Stimulated activated CD4-positive, alpha-beta T cell treated with anti-CD3 and anti-CD28 coated beads, TNF-alpha, amount 100 ng/mL, for 1 hour (primary cell): ENCODE measurements around the gene OR51L1.
"Not testable (repeated sequence)": the region's sequence is repeated elsewhere in the genome, so short reads cannot be mapped to it uniquely, and the experiment has no call there.

ENCODE experiments used
- DNase-seq, 3 donors: peaks; one replicate each; pipeline ENCODE4 v3.0.0-alpha.2; 2020; ENCODE audit warnings: low read depth in 3 of 3, low spot score in 1 of 3

OR51L1 gene, protein sequence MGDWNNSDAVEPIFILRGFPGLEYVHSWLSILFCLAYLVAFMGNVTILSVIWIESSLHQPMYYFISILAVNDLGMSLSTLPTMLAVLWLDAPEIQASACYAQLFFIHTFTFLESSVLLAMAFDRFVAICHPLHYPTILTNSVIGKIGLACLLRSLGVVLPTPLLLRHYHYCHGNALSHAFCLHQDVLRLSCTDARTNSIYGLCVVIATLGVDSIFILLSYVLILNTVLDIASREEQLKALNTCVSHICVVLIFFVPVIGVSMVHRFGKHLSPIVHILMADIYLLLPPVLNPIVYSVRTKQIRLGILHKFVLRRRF

DNA sequence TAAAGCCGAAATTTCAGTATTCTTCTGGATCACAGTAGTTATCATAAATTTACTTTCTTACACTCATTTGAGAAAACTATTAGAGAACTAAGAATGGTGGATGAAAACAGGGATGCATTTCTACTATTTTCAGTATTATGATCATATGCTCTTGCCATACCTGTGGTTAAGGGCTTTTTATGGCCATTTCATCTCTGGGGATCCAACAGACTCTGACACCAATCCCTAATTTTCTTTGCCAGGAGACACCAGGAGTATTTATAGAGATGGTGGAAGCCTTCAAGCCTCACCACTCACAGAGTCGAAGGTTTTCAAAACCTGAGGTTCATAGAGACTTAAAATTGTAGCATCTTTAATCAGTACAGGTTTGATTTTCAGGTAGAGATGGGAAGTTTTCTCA is at the start of gene OR51L1:
OR51L1 (plus strand) TSS at position 301 of the 400 bp plus-strand sequence. CDS start 4,132 bp downstream, outside the sequence.
- no peak for DNase-seq

DNA sequence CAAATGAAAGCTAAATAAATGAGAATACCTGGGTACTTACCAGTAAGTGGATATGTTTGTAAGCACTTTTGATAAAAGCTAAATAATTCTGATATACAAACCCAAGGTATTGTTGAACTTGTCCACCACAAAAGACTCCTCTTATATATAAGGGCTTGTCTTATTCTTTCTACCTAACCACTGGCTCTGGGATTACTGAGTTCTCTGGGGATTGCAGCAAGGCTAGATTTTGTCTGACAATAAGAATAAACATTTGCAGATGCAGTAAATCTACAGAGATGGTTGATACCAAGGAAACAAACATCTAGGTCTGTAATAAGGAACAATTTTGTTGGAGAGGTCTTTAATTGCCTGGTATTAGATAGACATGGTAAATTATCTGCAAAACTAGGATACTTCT is 47.1 kb upstream of the OR51L1 start, which contains the start of gene OR51A4:
OR51A4 (minus strand) TSS at position 101 of the 400 bp plus-strand sequence. CDS start 505 bp downstream, outside the sequence.
- DNase-seq = no peak

DNA sequence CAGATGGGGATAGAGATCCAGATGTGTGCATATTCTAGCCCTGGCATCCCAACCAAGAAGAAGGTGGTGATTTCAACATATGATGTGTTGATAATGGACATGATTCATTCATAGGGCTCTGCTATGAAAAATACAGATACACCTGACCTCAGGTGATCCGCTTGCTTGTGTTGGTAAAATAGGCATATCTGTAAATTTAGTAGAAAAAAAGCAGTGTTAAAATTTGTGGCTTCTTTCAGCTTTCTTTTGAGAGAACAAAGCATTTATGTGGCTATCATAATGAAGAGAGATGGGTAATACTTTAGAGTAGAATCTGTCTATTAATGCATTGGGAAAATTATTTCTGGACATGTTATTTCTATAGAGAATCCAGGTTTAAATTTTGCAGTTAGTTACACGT is 39.0 kb upstream of the OR51L1 start, which contains the start of gene OR51A2:
OR51A2 (minus strand) TSS at position 101 of the 400 bp plus-strand sequence; CDS start at position 101, 0 bp downstream.
- not testable (repeated sequence) for DNase-seq

DNA sequence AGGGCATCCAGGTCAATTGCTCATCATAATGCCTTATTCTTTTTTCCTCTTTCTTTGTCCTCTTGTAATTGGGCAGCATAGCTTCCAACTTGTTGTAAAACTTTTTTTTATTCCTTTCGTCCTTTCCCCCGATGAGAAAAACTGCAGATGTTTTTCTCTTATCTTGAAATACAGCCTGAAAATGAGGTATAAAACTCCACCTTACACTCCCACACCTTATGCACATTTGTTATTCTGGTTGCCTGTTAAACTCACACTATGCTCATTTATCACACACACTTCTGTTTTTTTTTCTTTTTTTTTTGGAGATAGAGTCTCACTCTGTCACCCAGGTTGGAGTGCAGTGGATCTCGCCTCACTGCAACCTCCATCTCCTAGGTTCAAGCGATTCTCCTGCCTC is 37.3 kb upstream of the OR51L1 start:
- DNase-seq = no peak

DNA sequence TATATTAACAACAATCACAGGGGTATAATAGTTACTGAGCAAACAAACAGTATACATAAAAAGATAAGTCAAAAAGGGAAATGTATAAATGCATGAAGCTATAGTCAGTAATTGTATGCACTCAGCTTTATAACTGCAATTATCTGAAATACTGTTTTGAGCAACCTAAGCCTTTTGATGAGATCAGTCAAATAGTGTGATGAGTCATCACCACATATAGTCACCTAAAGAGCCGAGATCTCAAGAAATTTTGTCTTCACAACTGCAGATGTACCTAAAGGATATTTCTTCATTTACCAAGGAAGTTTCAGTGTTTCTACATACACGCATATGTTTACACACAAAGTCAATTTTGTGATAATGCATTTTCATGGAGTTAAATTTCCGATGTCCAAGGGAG is 33.8 kb upstream of the OR51L1 start:
- no peak for DNase-seq

DNA sequence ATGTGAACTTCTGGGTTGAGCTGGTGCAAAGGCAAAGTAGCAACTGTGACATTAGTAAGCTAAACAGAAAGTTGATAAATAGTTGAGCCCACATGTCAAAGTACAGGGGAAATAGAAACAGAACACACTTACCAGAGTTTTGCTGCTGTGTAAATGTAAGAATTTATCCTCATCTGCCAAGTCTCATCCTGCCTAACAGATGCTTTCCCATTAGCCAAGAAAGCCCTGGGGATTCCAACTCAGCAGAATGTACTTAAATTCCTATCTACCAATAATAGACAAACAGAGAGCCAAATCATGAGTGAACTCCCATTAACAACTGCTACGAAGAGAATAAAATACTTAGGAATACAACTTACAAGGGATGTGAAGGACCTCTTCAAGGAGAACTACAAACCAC is 31.8 kb upstream of the OR51L1 start:
- DNase-seq = no peak

DNA sequence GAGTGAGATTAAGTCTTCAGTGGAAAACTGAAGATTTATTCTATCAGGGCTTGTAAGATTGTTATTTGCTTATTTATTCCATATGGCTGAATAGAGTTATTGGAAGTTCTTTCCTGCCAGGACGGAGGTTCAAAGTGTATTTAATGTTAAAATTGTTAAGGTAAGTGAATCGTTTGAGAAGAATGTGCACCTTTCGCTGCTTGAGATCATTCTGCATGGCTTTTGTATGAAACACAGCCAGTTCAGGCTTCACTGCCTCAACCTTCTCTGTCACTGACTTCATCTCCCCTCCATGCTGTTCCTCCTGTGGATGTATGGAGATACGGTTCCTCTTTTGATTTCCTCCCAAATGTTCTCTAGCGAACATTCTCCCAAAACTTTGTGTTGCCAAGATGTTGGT is 19.2 kb upstream of the OR51L1 start:
- DNase-seq = no peak

DNA sequence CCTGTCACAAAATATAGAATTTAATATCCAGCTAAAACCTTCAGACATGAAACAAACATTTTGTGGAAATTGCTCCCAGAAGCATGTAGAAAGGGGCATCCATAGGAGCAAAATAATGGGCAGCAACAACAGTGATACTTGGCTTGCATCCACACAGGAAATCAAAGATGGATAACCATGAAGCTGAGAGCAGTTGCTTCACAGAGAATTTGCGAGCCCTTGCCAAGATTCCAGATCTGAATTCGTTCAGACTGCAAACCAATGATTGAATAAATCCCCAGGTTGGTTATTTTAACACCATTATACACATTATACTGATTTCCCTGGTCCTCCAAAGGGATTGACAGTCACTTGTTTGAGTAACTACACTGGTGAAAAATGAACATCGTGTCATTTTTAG is 15.6 kb upstream of the OR51L1 start:
- DNase-seq = no peak

DNA sequence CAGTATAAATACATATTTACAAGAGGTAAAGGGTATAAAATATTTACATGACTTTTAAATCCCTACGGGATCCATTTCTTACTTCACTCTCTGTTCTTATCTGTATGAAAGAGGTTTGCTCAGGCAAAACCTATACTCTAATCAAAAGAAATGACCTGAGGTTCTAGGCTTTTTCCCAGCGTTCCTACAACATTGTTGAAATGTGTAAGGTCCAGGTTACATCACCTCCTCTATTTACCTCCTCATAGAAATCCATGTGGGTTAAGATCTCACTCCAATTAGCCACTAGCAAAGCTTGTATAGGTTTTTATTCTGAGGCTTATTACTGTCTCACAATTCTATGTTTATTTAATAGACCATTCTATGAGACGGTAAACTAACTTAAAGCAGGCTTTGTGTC is 12.0 kb upstream of the OR51L1 start:
- DNase-seq = no peak

DNA sequence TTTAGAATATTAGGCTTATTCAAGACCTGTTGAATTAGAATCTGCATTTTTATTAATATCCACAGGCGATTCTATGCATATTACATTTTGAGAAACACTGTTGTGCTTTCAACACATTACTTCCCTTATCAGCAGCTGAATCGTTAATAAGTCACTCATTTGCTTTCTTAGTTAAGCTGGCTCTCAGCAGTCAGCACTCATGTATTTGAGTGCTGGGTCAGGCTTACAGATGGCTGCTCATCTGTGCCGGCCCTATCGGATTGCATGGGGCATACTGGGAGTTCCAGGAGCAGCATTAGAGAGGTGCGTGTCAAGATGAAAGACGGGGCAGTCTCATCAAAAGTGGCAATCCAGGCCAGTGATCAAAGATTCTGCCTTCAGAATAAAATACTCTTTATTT is 10.8 kb upstream of the OR51L1 start:
- no peak for DNase-seq

DNA sequence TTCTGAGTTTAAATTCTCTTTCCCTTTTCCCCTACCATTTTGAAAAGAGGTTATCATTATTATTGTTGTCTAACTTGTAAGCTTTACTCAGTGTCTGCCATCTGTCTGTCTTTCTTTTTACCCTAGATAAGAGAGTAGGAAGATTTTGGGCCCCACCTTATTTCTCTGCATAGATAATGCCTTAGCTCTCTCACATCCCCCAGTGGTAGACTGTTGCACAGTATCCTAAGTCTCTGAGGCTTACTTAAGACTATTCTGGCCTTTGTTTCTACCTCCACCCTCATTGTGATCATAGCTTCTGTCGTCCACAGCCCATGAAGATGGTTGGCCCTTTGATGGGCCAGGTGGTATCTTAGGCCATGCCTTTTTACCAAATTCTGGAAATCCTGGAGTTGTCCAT is 3.6 kb upstream of the OR51L1 start:
- DNase-seq = no peak

DNA sequence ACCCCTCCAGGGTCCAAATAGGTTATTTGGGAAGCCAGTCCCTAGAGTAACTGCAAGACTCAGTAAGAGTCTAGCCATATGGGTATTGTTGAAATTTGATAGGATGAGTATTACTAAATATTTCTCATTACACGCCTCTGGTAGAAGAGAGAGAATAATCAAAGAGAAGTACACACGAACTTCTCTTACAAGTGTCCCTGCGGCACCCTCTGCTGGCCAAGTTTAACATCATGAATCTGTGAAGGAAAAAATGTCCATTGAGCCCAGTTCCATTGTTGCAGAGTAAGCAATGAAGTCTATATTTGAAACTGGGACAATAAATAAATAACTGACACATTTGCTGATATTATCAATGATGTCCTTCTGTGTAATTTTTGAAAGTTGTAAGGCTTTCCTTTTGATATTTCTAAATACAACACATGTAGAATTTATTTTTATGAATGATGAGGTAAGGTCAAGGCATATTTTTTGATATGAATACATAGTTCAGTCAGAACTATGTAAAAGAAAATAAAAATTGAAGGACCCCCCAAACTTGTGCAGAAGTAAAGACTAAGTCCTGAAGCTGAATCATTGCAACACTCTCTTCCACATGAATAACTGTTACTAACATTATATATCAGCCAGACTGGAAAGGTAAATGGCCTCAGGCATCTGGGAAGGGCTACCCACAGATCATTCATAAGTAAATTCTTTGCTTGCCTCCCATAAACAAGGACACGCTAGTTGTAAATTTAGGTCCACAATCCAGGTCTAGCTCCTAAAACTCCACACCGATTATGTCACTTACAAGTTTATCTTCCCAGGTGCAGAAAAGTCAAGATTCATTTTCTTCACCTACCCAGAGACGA is 10.0 kb downstream of the OR51L1 start:
- no peak for DNase-seq

DNA sequence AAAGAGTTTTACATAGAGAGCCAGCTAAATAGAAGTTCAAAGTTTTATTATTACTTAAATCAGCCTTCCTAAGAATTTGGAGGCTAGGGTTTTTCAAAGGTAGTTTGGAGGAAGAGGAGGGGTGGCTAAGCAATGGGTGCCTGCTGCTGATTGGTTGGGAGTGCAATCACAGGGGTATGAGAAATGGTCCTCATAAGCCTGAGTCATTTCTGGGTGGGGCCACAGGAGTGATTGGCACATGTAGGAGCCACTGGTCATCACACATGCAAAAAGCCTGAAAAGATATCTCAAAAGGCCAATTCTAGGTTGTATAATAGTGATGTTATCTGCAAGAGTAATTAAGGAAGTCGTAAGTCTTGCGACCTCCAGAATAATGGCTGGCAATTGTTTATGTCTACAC is 12.9 kb downstream of the OR51L1 start:
- no peak for DNase-seq

DNA sequence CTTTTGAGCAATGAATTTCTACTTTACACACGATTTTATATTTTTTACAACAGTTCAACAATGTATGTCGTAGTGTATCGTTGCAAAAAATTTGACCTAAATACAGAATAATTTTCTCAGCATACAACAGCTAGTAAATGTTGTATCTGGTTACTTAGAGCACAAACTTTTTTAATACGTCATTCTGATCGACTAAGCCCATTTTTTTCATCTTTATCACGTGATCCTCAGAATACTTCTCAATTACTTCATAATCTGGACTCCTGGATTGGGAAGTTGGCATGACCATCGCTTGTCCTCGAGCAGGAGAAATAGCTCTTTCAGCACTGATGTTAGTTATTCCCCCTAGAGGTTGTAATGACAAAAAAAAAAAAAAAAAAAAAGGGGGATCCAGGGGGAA is 16.6 kb downstream of the OR51L1 start:
- DNase-seq = no peak

DNA sequence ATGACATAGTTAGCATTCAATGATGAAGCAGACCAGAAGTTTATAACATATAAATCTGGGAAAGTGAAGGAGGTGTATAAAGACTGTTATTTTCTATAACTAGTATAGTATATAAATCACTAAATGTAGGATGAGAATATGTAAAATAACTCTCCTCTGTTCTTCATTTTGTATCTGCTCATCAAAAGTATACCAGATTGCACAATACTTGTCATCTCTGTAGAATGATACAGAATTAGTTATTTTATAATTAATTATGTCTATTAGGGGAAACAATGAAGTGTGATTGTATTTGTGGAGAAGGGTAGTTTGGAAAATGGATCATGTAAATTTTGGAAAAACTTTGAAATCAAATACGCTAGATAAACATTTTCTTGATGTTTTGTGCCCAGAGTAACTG is 18.4 kb downstream of the OR51L1 start:
- DNase-seq = no peak

DNA sequence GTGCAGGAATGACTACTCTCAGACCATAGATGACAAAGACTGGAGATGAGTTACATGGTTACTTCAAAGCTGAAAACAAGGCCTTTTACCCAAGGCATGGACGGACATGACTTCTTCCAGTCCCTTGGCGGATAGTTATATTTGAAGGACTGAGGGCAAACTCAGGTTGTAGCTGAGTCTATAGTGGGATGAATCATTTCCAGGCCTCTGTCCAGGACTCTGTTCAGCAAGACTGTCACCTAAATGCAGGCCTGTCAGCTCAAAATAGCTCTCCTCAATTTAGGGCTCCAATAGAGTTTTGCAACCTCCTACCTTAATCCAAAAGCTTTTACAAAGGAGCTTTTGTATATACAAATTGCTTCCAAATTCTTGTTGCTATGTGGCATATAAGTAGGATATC is 27.3 kb downstream of the OR51L1 start:
- no peak for DNase-seq

DNA sequence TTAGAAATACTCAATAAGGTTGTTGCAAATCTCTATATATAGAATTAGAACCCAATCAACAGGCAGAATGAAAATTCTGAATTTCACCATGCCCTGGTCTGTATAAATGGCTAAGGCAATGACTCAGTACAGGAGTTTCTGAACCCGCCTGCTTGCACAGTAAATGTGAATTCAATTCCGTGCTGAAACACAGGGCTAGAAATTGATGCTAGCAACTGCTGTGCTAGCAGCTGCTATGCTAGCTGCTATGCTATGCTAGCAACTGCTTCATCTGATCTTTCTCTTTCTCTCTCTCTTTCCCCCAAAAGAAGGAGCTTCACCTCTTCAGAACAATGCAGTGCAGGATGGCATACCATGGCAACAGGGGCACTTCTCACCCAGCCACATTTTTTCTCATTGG is 42.0 kb downstream of the OR51L1 start:
- no peak for DNase-seq

DNA sequence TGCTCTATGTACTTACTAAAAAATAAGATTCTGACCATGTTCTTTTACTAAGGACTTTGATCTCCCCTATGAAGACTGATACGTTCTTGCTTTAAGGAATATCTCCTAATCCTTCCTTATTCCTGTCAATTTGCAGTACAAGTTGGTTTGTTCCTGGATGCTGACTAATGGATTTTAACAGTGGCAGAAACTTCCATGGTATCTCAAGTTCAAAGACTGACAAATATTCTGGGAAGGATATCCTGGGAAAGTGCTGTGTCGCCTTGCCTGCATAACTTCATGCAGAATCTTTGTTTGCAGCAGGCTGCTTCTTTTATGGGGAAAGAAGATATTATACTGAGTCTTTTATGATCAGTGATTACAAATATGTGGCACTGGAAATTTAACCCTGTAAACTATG is 43.3 kb downstream of the OR51L1 start:
- no peak for DNase-seq

DNA sequence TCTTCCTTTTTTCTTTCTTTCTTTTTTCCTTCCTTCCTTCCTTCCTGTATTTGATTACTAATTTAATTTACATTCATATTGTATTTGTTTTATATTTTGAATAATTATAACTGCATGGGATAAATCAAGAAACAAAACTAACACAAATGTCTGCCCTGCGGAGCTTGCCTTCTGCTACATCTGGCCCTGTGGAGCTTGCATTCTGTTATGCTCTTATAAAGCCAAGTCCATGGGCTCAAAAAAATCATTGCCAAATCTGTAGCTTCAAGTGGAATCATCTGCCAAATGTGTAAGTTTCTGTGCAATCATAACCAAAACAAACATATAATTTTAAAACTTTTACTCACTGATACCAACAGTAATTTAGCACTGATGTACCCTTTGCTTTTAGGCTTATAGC is 43.7 kb downstream of the OR51L1 start:
- DNase-seq = no peak

DNA sequence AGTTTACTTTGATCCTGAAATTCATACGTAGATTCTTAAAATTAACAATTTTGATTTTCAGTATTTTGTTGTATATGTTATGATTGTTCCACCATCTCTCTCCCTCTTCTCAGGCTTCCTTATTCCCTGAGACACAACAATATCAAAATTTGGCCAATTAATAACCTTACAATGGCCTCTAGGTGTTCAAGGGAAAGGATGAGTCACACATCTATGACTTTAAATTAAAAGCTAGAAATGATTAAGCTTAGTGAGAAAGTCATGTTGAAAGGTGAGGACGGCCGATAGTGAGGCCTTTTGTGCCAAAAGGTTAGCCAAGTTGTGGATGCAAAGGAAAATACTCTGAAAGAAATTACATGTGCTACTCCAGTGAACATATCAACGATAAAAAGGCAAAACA is 46.2 kb downstream of the OR51L1 start:
- DNase-seq = no peak

DNA sequence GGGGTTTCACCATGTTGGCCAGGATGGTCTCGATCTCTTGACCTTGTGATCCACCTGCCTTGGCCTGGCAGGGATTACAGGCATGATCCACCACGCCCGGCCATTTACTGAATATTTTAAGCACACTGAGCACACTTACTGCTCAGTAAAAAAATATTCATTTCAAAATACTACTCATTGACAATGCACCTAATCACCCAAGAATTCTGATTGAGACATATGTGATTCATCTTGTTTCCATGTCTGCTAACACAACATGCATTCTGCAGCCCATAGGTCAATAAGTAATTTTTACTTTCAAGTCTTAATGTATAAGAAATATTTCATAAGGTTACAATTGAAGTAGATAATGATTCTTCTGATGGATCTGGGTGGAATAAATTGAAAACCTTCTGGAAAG is 47.4 kb downstream of the OR51L1 start:
- no peak for DNase-seq

DNA sequence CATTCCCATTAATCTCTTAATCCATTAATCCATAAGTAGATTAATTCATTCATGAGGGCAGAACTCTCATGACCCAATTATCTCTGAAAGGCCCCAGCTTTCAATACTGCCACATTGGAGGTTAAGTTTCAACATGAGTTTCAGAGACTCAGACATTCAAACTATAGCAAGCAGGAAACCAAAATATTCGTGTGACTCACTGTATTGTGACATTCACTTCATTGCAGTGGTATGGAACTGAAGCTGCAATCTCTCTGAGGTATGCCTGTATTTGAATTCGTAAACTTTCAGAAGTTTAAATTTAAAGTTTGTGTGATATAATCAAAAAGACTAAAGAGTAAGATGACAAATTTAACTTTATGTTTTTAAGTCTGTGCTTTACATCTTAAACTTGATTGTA is 48.7 kb downstream of the OR51L1 start:
- DNase-seq = no peak
